K562 (cell line): ENCODE data around the gene TSPAN3. TPM values are rescaled to one million over a fixed set of nuclear protein-coding genes. Genes with fewer than 3 reads are reported as not detected.

ENCODE experiments used
- ATAC-seq: fragments of 200-7000 bp; cut with Tn5 transposase; 3 replicates; pipeline ENCODE4 v1.9.1; 2020; ENCODE audit warnings: moderate library complexity
- BruUV-seq: library from RNA; stranded (reverse); fragments of 400-500 nt; replicated peaks from 2 replicates; lab custom pipeline; 2021; lab: Mats Ljungman, UMichigan
- CTCF ChIA-PET: fragments of 300-600 bp; formaldehyde crosslinking; extraction: SDS; loops from one replicate; lab custom pipeline; 2021; ENCODE audit warnings: low intra/inter-chr PET ratio; lab: Yijun Ruan, JAX
- POLR2A ChIA-PET: fragments of 300-600, 350-650 bp; sonication (Branson Sonifier 250); formaldehyde crosslinking; extraction: SDS; loops from one replicate; lab custom pipeline; 2021; ENCODE audit warnings: antibody characterized with exemption, inconsistent platforms; lab: Yijun Ruan, JAX
- DNase-seq, 4 experiments: peaks; one replicate each; pipeline versions ENCODE4 v3.0.0 to v3.0.0-alpha.2; 2011 to 2018; ENCODE audit warnings: low spot score in 3 of 4, mixed read lengths in 3 of 4; ENCODE audit errors: extremely low read depth in 1 of 4
- FAIRE-seq: peaks from 2 replicates; lab custom pipeline; 2011; peaks lifted over from hg19 to GRCh38; lab: Jason Lieb, UNC
- H2AFZ ChIP-seq: 2 replicates; pipeline ENCODE4 v1.6.0; 2011; ENCODE audit warnings: low read depth, low read length, control low read depth, inconsistent platforms
- H3K27ac ChIP-seq: fragments of 200-600 bp; 3 replicates; pipeline ENCODE4 v1.8.0; 2011; ENCODE audit warnings: low read depth, mild to moderate bottlenecking, control low read depth, inconsistent platforms, low read length, moderate library complexity, mixed read lengths; ENCODE audit errors: extremely low read depth
- H3K27me3 ChIP-seq, 2 experiments: fragments of 300-600 bp in 1 of 2; 2 replicates in 1 of 2; 3 replicates in 1 of 2; pipeline versions ENCODE4 v1.6.0 to v1.8.0; 2011; ENCODE audit warnings: inconsistent platforms in 2 of 2, low read length in 2 of 2, mild to moderate bottlenecking in 1 of 2, mixed read lengths in 1 of 2, moderate library complexity in 1 of 2; ENCODE audit not compliant: control insufficient read depth in 2 of 2, insufficient read depth in 2 of 2
- H3K36me3 ChIP-seq: fragments of 300-600 bp; 3 replicates; pipeline ENCODE4 v1.8.0; 2011; ENCODE audit warnings: mild to moderate bottlenecking, low read length, inconsistent platforms; ENCODE audit not compliant: control insufficient read depth, insufficient read depth
- H3K4me1 ChIP-seq, 2 experiments: fragments of 200-600 bp in 1 of 2; replicated peaks in 1 of 2; 2 replicates in 1 of 2; 3 replicates in 1 of 2; pipeline versions ENCODE4 v1.5.1 to v1.8.0; 2011; ENCODE audit warnings: inconsistent platforms in 2 of 2, low read length in 2 of 2, mild to moderate bottlenecking in 1 of 2, mixed read lengths in 1 of 2, moderate library complexity in 1 of 2; ENCODE audit not compliant: control insufficient read depth in 2 of 2, insufficient read depth in 2 of 2
- H3K4me2 ChIP-seq: 2 replicates; pipeline ENCODE4 v1.6.1; 2011; ENCODE audit warnings: low read length, control low read depth, inconsistent platforms, mixed read lengths; ENCODE audit not compliant: insufficient read depth
- H3K4me3 ChIP-seq: fragments of 200-600 bp; sonication (generic), shearing (Covaris generic); 2 replicates; pipeline ENCODE4 v1.5.1; 2016; ENCODE audit warnings: control low read depth, inconsistent platforms
- H3K79me2 ChIP-seq: fragments of 200-600 bp; 3 replicates; pipeline ENCODE4 v1.8.0; 2011; ENCODE audit warnings: low read length, inconsistent platforms; ENCODE audit not compliant: control insufficient read depth, insufficient read depth
- H3K9ac ChIP-seq, 2 experiments: 2 replicates each; pipeline versions ENCODE4 v1.6.0 to v1.6.1; 2011; ENCODE audit warnings: low read depth in 2 of 2, low read length in 2 of 2, control low read depth in 1 of 2, inconsistent platforms in 1 of 2, mild to moderate bottlenecking in 1 of 2, mixed read lengths in 1 of 2; ENCODE audit not compliant: insufficient read depth in 1 of 2
- H3K9me1 ChIP-seq: one replicate; pipeline ENCODE4 v1.6.0; 2011; ENCODE audit warnings: inconsistent platforms, mild to moderate bottlenecking, low read length, moderate library complexity; ENCODE audit not compliant: control insufficient read depth, insufficient read depth
- H3K9me3 ChIP-seq: replicated peaks from 2 replicates; pipeline ENCODE4 v1.5.1; 2011; ENCODE audit warnings: low read depth, low read length, inconsistent platforms; ENCODE audit not compliant: control insufficient read depth, insufficient read depth
- H4K20me1 ChIP-seq: replicated peaks from 2 replicates; pipeline ENCODE4 v1.6.1; 2011; ENCODE audit warnings: low read length, inconsistent platforms, mixed read lengths; ENCODE audit not compliant: control insufficient read depth, insufficient read depth
- ARID2 ChIP-seq: fragments of 450-650 bp; IDR thresholded peaks from 2 replicates; pipeline ENCODE4 v1.6.1; 2017; ENCODE audit warnings: antibody characterized with exemption, mild to moderate bottlenecking
- EZH2 ChIP-seq: IDR thresholded peaks from 2 replicates; pipeline ENCODE4 v1.6.1; 2012; ENCODE audit warnings: low read depth, mild to moderate bottlenecking, inconsistent platforms, low read length, borderline replicate concordance
- HDAC1 ChIP-seq, 2 experiments: fragments of 450-650 bp; IDR thresholded peaks; 2 replicates each; pipeline ENCODE4 v1.6.1; 2016 to 2017; ENCODE audit warnings: inconsistent platforms in 1 of 2, mild to moderate bottlenecking in 1 of 2, moderate library complexity in 1 of 2
- NR4A1 ChIP-seq, 2 experiments: fragments of 250-450 bp in 1 of 2; fragments of 450-650 bp in 1 of 2; sonication (Bioruptor Pico) in 1 of 2; IDR thresholded peaks; 2 replicates each; pipeline versions ENCODE4 v1.4.0 to v1.6.1; 2016 to 2020; ENCODE audit warnings: mild to moderate bottlenecking in 2 of 2, missing compliant biosample characterization in 1 of 2, missing genetic modification characterization in 1 of 2, moderate library complexity in 1 of 2
- PML ChIP-seq: IDR thresholded peaks from 2 replicates; pipeline ENCODE4 v1.6.1; 2012; ENCODE audit warnings: low read length, inconsistent platforms
- POLR2AphosphoS5 ChIP-seq: IDR thresholded peaks from 2 replicates; pipeline ENCODE4 v1.6.1; 2011; ENCODE audit warnings: mild to moderate bottlenecking, low read depth, low read length, moderate library complexity; ENCODE audit not compliant: control insufficient read depth, insufficient read depth
- POLR3A ChIP-seq: IDR thresholded peaks from 2 replicates; pipeline ENCODE4 v1.6.1; 2011; ENCODE audit warnings: borderline replicate concordance, mild to moderate bottlenecking, moderate library complexity; ENCODE audit not compliant: insufficient read length, insufficient read depth; ENCODE audit errors: extremely low read depth
- PRMT5 ChIP-seq: sonication (generic); formaldehyde crosslinking; IDR thresholded peaks from 2 replicates; pipeline ENCODE4 v1.5.0; 2020; ENCODE audit warnings: missing genetic modification reagents
- STAG1 ChIP-seq: sonication (generic); formaldehyde crosslinking; IDR thresholded peaks from 2 replicates; pipeline ENCODE4 v1.5.0; 2020; ENCODE audit warnings: missing genetic modification reagents, borderline replicate concordance
- ZBTB8A ChIP-seq: fragments of 450-650 bp; IDR thresholded peaks from 2 replicates; pipeline ENCODE4 v1.6.1; 2018; ENCODE audit warnings: mild to moderate bottlenecking, moderate library complexity; ENCODE audit not compliant: partially characterized antibody
- ZFX ChIP-seq: sonication (generic); formaldehyde crosslinking; IDR thresholded peaks from 2 replicates; pipeline ENCODE4 v1.8.0; 2022; ENCODE audit warnings: mild to moderate bottlenecking, missing genetic modification reagents, moderate library complexity
- ZNF740 ChIP-seq, 3 experiments: fragments of 200-800 bp in 1 of 3; sonication (Bioruptor generic) in 1 of 3; sonication (generic) in 1 of 3; formaldehyde crosslinking in 1 of 3; IDR thresholded peaks; 2 replicates each; pipeline versions ENCODE4 v1.6.1 to v1.8.0; 2016 to 2022; ENCODE audit warnings: mild to moderate bottlenecking in 2 of 3, missing compliant biosample characterization in 2 of 3, missing genetic modification characterization in 2 of 3, missing genetic modification reagents in 1 of 3
- ZNF77 ChIP-seq: fragments of 250-450 bp; sonication (Bioruptor Pico); IDR thresholded peaks from 2 replicates; pipeline ENCODE4 v1.5.0; 2020
- ZNF785 ChIP-seq: fragments of 250-450 bp; sonication (Bioruptor Pico); IDR thresholded peaks from 2 replicates; pipeline ENCODE4 v1.4.0; 2020; ENCODE audit warnings: mild to moderate bottlenecking
- WGBS: fragments of 100-300 bp; shearing (Covaris generic); methylation state at CpG from one replicate; pipeline ENCODE4 v1.1.6; 2016; ENCODE audit warnings: low coverage, mixed read lengths; ENCODE audit not compliant: insufficient coverage; ENCODE audit errors: missing lambda C conversion rate; 5-methylcytosine and 5-hydroxymethylcytosine counted together
- in situ Hi-C: fragments of 300-500 bp; cut with MboI; formaldehyde crosslinking; loops from 4 replicates; pipeline ENCODE4 v1.15.0; 2018; ENCODE audit warnings: inconsistent platforms, mixed read lengths
- intact Hi-C: fragments of 100-400 bp; cut with micrococcal nuclease; formaldehyde crosslinking; loops from 2 replicates; pipeline ENCODE4 v1.14.2; 2022
- polyA plus RNA-seq, 8 experiments: library from polyadenylated mRNA; depleted of rRNA in 4 of 8; stranded (reverse) in 5 of 8; unstranded in 3 of 8; fragments of >200 nt; fragmentation: Nextera tagmentation in 2 of 8; fragmentation: Illumina TruSeq in 1 of 8; extraction: Ambion mirVana in 2 of 8; extraction: Trizol in 1 of 8; gene quantifications; 2 replicates each; pipeline versions ENCODE4 v1.2.1 to v1.2.3, GENCODE V29; 2011 to 2014; ENCODE audit warnings: inconsistent platforms in 1 of 8, missing spikeins in 1 of 8
- total RNA-seq, 7 experiments: library from RNA; depleted of rRNA in 6 of 7; stranded (reverse); fragments of >200 nt in 6 of 7; fragmentation: Illumina TruSeq in 2 of 7; extraction: Trizol in 2 of 7; gene quantifications; 2 replicates each; pipeline versions ENCODE4 v1.2.1 to v1.2.3, GENCODE V29; 2011 to 2021; ENCODE audit warnings: low replicate concordance in 1 of 7
- TF ChIP-seq, protein P1 (sequence below): fragments of 250-450 bp; sonication (Bioruptor Pico); IDR thresholded peaks from 2 replicates; pipeline ENCODE4 v1.5.1; 2021; ENCODE audit warnings: mild to moderate bottlenecking

Gene TSPAN3
- total and polyA plus RNA-seq, 9 of the 15 experiments (the other 6 are each of a cell fraction or from before 2014, with no cell fraction given) = 14.3 to 144 (median 71.1) TPM

GRCh38 chr15:77115179-77115578, 44.3 kb upstream of the TSPAN3 start:
- FAIRE-seq (no peak), ATAC-seq (no peak)
- Histone ChIP-seq H2AFZ (no peak overlapping the region), H3K9ac (no peak overlapping the region), H3K4me1 (no peaks in the 10 kb centered on the region), H3K79me2 (no peaks in the 10 kb centered on the region), H3K36me3 (peaks cover 13% of the 10 kb centered on the region; the same call in 2 of the 3 replicates)
- WGBS = 73% methylated on average over 4 of the region's 4 CpGs
- BruUV-seq = no TSS peak
- TF ChIP-seq ZFX (CRISPR knock-in tag) (no peak), STAG1 (CRISPR knock-in tag) (no peak), ZNF77 (no peak), PML (no peak), NR4A1 (CRISPR knock-in tag; IDR thresholded peaks at IDR 0.05) (no peak), NR4A1 (tag; IDR thresholded peaks at IDR 0.05) (no peak), PRMT5 (CRISPR knock-in tag) (no peak), HDAC1 (IDR thresholded peaks at IDR 0.05) (no peak), ZNF785 (CRISPR knock-in tag) (no peak), POLR2AphosphoS5 (no peak), POLR3A (no peak), ZNF740 (CRISPR knock-in tag; IDR thresholded peaks at IDR 0.05) (no peak), ZNF740 (tag; IDR thresholded peaks at IDR 0.05) (no peak), ZBTB8A (no peak), ARID2 (no peak), EZH2 (no peak)
- TF ChIP-seq, protein P1, sequence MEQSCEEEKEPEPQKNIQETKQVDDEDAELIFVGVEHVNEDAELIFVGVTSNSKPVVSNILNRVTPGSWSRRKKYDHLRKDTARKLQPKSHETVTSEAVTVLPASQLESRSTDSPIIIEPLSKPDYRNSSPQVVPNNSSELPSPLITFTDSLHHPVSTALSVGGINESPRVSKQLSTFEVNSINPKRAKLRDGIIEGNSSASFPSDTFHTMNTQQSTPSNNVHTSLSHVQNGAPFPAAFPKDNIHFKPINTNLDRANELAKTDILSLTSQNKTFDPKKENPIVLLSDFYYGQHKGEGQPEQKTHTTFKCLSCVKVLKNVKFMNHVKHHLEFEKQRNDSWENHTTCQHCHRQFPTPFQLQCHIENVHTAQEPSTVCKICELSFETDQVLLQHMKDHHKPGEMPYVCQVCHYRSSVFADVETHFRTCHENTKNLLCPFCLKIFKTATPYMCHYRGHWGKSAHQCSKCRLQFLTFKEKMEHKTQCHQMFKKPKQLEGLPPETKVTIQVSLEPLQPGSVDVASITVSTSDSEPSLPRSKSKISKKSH (CRISPR knock-in tag) = no peak
- TF ChIP-seq, all 486 proteins: peak for 0
- ChIA-PET POLR2A (interaction anchor here (0.8 kb wide), 1 partner anchor 424 kb away, joined by 3 read pairs; no protein-coding TSS in a partner anchor), CTCF (no interaction called here)
- Histone ChIP-seq H3K9me1 (no peaks in the 10 kb centered on the region), H3K4me3 (no peak overlapping the region), H3K27me3 (no peaks in the 10 kb centered on the region), H3K9me3 (no peaks in the 10 kb centered on the region), H3K27ac (no peak overlapping the region), H4K20me1 (no peaks in the 10 kb centered on the region), H3K4me2 (no peak overlapping the region)
- DNase-seq = no peak
- in situ Hi-C loops = loop anchor here (5.0 kb wide), 1 partner anchor 382 kb away; no protein-coding TSS in a partner anchor
- intact Hi-C loops = no loop called here
